ENCODE results near the gene SEMA3G. TPM values are rescaled to one million over a fixed set of nuclear protein-coding genes. Genes with fewer than 3 reads are reported as not detected.

SEMA3G gene
- total RNA-seq = 9.2 TPM
- long read RNA-seq, full-length matches to known transcripts = 2 of 37 reads
- long read RNA-seq, partial matches to known transcripts = 25 of 37 reads
- long read RNA-seq, other reads (novel, unspliced or antisense) = 10 of 37 reads

DNA sequence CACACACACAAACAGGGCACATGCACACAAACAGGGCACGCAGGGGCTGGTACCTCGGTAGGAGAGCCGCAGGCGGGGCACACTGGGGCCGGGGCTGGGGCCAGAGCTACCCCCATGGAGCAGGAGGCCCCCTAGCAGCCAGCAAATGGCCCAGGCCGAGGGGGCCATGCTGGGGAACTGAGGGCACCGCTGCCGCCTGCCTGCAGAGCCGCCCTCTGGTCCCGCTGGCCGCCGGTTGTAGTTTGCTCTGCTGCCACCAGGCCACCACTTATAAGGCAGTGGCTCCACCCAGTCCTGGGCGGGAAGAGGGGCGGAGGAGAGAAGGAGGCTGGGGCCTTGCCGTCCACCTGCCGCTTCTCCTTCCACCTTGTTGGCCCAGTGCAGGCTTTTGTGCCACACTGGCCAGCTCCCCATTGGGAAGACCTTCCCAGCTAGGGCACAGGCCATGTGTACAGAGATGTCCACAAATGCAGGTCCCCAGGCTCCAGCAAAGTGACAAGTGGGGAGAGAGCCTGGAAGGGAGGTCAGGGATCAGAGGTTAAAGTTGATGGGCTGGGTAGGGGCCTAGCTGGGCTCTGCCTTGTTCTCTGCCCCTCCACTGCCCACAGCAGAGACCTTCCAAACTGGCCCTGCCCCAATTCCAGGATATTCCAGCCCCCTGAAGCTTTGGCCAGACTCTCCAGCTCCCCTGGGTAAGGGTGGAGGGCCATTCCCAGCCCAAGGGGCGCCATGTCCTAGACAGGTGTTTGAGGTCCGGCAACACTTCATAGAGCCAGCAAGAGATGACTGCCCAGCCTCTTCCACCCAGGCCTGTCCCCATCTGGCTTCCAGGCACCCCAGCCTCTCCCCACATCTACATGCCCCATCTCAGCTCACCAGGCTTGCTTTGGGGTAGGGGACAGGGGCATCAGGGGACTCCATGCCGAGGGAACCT is at the start of gene SEMA3G:
Gene SEMA3G (minus strand): TSS at position 244 of the 934 bp plus-strand sequence. CDS start 76 bp downstream, at position 168.
- H3K27ac ChIP-seq (replicated peaks) = peak within 1 kb of the TSS; percentile 57
- TF ChIP-seq, protein P1, sequence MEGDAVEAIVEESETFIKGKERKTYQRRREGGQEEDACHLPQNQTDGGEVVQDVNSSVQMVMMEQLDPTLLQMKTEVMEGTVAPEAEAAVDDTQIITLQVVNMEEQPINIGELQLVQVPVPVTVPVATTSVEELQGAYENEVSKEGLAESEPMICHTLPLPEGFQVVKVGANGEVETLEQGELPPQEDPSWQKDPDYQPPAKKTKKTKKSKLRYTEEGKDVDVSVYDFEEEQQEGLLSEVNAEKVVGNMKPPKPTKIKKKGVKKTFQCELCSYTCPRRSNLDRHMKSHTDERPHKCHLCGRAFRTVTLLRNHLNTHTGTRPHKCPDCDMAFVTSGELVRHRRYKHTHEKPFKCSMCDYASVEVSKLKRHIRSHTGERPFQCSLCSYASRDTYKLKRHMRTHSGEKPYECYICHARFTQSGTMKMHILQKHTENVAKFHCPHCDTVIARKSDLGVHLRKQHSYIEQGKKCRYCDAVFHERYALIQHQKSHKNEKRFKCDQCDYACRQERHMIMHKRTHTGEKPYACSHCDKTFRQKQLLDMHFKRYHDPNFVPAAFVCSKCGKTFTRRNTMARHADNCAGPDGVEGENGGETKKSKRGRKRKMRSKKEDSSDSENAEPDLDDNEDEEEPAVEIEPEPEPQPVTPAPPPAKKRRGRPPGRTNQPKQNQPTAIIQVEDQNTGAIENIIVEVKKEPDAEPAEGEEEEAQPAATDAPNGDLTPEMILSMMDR (IDR thresholded peaks at IDR 0.05; ENCODE audit: borderline replicate concordance) = peak; percentile 75

GRCh38 chr3:52494445-52494844 is 49.5 kb upstream of the SEMA3G start:
- Histone ChIP-seq H3K4me1 (peaks cover 71% of the 10 kb centered on the region), H3K27me3 (ENCODE audit: low read depth) (no peaks in the 10 kb centered on the region), H3K4me3 (peak overlapping the region; percentile 66), H3K27ac (replicated peaks) (peak overlapping the region; percentile 81), H3K36me3 (peaks cover 42% of the 10 kb centered on the region), H3K9me3 (replicated peaks) (no peaks in the 10 kb centered on the region)
- DNase-seq = no peak
- intact Hi-C loops (cut with micrococcal nuclease) = no loop called here
- TF ChIP-seq, protein P1 (IDR thresholded peaks at IDR 0.05; ENCODE audit: borderline replicate concordance) = no peak

More for the DNA sequence above, at the start of gene SEMA3G:
- no peaks in the 10 kb centered on the region for H3K27me3 ChIP-seq (ENCODE audit: low read depth)
- intact Hi-C loops (cut with micrococcal nuclease) = no loop called here
- H3K9me3 ChIP-seq (replicated peaks) = no peaks in the 10 kb centered on the region
- peak; percentile 79 for DNase-seq
- H3K4me3 ChIP-seq = peak within 1 kb of the TSS; percentile 58
- H3K36me3 ChIP-seq = no peaks in the 10 kb centered on the region
- peaks cover 34% of the 10 kb centered on the region for H3K4me1 ChIP-seq

- H3K27ac ChIP-seq (replicated peaks) = no peak overlapping the region
- DNase-seq = no peak
- no peak overlapping the region for H3K4me3 ChIP-seq
- no peaks in the 10 kb centered on the region for H3K27me3 ChIP-seq (ENCODE audit: low read depth)
- intact Hi-C loops (cut with micrococcal nuclease) = no loop called here
- H3K9me3 ChIP-seq (replicated peaks) = no peaks in the 10 kb centered on the region
- H3K4me1 ChIP-seq = peaks cover 80% of the 10 kb centered on the region
- TF ChIP-seq, protein P1 (IDR thresholded peaks at IDR 0.05; ENCODE audit: borderline replicate concordance) = no peak
- H3K36me3 ChIP-seq = peaks cover 52% of the 10 kb centered on the region
Measured at GRCh38 chr3:52493232-52494017, 48.5 kb upstream of the SEMA3G start.

DNA sequence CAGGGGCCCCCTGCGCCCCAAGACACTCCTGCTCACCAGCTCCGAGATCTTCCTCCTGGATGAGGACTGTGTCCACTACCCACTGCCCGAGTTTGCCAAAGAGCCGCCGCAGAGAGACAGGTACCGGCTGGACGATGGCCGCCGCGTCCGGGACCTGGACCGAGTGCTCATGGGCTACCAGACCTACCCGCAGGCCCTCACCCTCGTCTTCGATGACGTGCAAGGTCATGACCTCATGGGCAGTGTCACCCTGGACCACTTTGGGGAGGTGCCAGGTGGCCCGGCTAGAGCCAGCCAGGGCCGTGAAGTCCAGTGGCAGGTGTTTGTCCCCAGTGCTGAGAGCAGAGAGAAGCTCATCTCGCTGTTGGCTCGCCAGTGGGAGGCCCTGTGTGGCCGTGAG is 47.2 kb upstream of the SEMA3G start:
- no peak for DNase-seq
- intact Hi-C loops (cut with micrococcal nuclease) = no loop called here
- H3K36me3 ChIP-seq = peaks cover 66% of the 10 kb centered on the region
- H3K9me3 ChIP-seq (replicated peaks) = no peaks in the 10 kb centered on the region
- no peak overlapping the region for H3K4me3 ChIP-seq
- TF ChIP-seq, protein P1 (IDR thresholded peaks at IDR 0.05; ENCODE audit: borderline replicate concordance) = no peak
- peaks cover 84% of the 10 kb centered on the region for H3K4me1 ChIP-seq
- peak overlapping the region; percentile 82 for H3K27ac ChIP-seq (replicated peaks)
- H3K27me3 ChIP-seq (ENCODE audit: low read depth) = no peaks in the 10 kb centered on the region

GRCh38 chr3:52490939-52491526 is 46.1 kb upstream of the SEMA3G start:
- peaks cover 76% of the 10 kb centered on the region for H3K36me3 ChIP-seq
- peak overlapping the region; percentile 2 for H3K4me3 ChIP-seq
- intact Hi-C loops (cut with micrococcal nuclease) = no loop called here
- no peaks in the 10 kb centered on the region for H3K27me3 ChIP-seq (ENCODE audit: low read depth)
- peak; percentile 50 for DNase-seq
- H3K9me3 ChIP-seq (replicated peaks) = no peaks in the 10 kb centered on the region
- H3K27ac ChIP-seq (replicated peaks) = peak overlapping the region; percentile 82
- TF ChIP-seq, protein P1 (IDR thresholded peaks at IDR 0.05; ENCODE audit: borderline replicate concordance) = no peak
- H3K4me1 ChIP-seq = peaks cover 78% of the 10 kb centered on the region
